SU-DHL-6 (cell line): ENCODE measurements around the gene TAF1L.

Experiments used
- H2AFZ ChIP-seq: fragments of 200-600 bp; sonication (generic); 2 replicates; pipeline ENCODE4 v1.6.1; 2014; ENCODE audit warnings: low read depth, mild to moderate bottlenecking, moderate library complexity, mixed read lengths, antibody characterized with exemption, low read length; ENCODE audit not compliant: severe bottlenecking
- H3F3A ChIP-seq: fragments of 200-600 bp; shearing (Covaris generic); 2 replicates; pipeline ENCODE4 v1.6.0; 2016; ENCODE audit warnings: antibody characterized with exemption, mild to moderate bottlenecking; ENCODE audit not compliant: insufficient read depth
- H3K27ac ChIP-seq: fragments of 200-600 bp; sonication (generic); 2 replicates; pipeline ENCODE4 v1.5.1; 2016; ENCODE audit warnings: low read depth, mild to moderate bottlenecking, low read length, moderate library complexity, mixed read lengths
- H3K27me3 ChIP-seq: fragments of 200-600 bp; sonication (generic), shearing (Covaris generic); 2 replicates; pipeline ENCODE4 v1.6.0; 2014; ENCODE audit warnings: mild to moderate bottlenecking, low read length
- H3K36me3 ChIP-seq: fragments of 200-600 bp; sonication (generic); 2 replicates; pipeline ENCODE4 v1.6.1; 2014; ENCODE audit warnings: mild to moderate bottlenecking, low read length, mixed read lengths
- H3K4me2 ChIP-seq: fragments of 300-600, 200-600 bp; shearing (Covaris generic), sonication (generic); 2 replicates; pipeline ENCODE4 v1.6.0; 2014; ENCODE audit warnings: low read length, low read depth, mild to moderate bottlenecking; ENCODE audit not compliant: poor library complexity, severe bottlenecking
- H3K4me3 ChIP-seq: fragments of 200-600 bp; sonication (generic); 2 replicates; pipeline ENCODE4 v1.5.1; 2014; ENCODE audit warnings: antibody characterized with exemption, low read length, mild to moderate bottlenecking, mixed read lengths; ENCODE audit not compliant: insufficient read depth, poor library complexity, severe bottlenecking
- H3K79me2 ChIP-seq: fragments of 200-600 bp; sonication (generic); 2 replicates; pipeline ENCODE4 v1.6.1; 2014; ENCODE audit warnings: mild to moderate bottlenecking, low read length, moderate library complexity; ENCODE audit not compliant: insufficient read depth
- H3K9ac ChIP-seq: fragments of 200-600 bp; sonication (generic); 2 replicates; pipeline ENCODE4 v1.7.0; 2014; ENCODE audit warnings: mild to moderate bottlenecking, low read length
- H3K9me2 ChIP-seq: fragments of 200-600 bp; sonication (generic); replicated peaks from 2 replicates; pipeline ENCODE4 v1.6.1; 2014; ENCODE audit warnings: low read length; ENCODE audit not compliant: insufficient read depth
- H3K9me3 ChIP-seq: fragments of 200-600 bp; sonication (generic); 2 replicates; pipeline ENCODE4 v1.6.1; 2014; ENCODE audit warnings: low read length, mixed read lengths; ENCODE audit not compliant: insufficient read depth
- H4K20me1 ChIP-seq: fragments of 200-600 bp; sonication (generic); 2 replicates; pipeline ENCODE4 v1.6.1; 2014; ENCODE audit warnings: low read depth, mild to moderate bottlenecking, antibody characterized with exemption, low read length, moderate library complexity, mixed read lengths
- EZH2phosphoT487 ChIP-seq: fragments of 200-600 bp; sonication (generic), shearing (Covaris generic); conservative IDR thresholded peaks from 2 replicates; pipeline ENCODE4 v1.6.1; 2018; ENCODE audit warnings: mild to moderate bottlenecking, antibody characterized with exemption, low read length, moderate library complexity, mixed read lengths
- TF ChIP-seq, protein P1 (sequence below): fragments of 200-600 bp; sonication (generic); IDR thresholded peaks from one replicate; pipeline ENCODE4 v1.5.1; 2017; ENCODE audit warnings: antibody characterized with exemption, mild to moderate bottlenecking, low read length, moderate library complexity; ENCODE audit not compliant: insufficient read depth, poor library complexity, severe bottlenecking

Gene TAF1L

DNA sequence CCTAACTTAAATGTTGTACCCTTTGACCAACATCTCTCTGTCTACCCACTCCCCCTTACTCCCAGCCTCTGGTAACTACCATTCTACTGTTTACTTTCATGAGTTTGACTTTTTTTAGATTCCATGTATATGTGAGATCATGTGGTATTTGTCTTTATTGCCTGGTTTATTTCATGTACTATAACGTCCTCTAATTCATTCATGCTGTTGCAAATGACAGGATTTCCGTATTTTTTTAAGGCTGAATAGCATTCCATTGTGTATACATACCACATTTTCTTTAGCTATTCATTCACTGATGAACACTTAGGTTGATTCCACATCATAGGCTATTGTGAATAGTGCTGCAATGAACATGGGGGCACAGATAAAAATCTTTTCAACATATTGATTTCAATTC, 50.7 kb downstream of the TAF1L start:
- no peak overlapping the region for H3K9ac ChIP-seq
- no peaks in the 10 kb centered on the region for H3K9me2 ChIP-seq

DNA sequence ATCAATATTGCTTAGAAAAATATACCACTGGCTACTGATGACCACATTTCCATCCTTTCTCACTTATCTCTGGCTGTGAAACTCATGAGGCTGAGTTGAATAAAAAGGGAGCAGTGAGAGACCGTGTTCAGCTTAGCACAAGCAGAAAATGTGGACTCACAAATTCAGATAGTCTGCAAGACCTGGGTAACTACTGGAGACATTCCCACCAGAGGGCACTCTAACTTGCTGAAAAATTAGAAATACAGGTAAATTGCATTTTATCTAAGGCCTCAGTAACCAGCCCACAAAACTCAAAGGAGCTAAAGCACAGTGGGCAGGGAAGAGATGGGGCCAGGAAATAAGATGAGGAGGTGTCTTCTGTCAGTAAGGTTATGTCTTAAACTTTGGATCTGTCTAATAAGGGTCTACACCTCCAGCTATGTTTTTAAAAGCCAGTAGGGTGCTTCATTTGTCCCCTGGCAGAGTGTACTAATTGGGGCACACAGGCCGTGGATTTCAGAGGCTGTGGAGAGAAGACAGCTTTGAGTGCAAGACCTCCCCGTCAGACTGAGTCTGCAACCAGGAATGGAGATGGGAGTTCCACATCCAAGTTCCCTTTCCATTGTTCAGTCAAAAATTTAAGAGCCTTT, 53.8 kb downstream of the TAF1L start:
- no peaks in the 10 kb centered on the region for H3K9me2 ChIP-seq
- H3K9me3 ChIP-seq = no peaks in the 10 kb centered on the region
- no peaks in the 10 kb centered on the region for H3K27me3 ChIP-seq
- no peak overlapping the region for H3K4me3 ChIP-seq
- H2AFZ ChIP-seq = no peak overlapping the region
- TF ChIP-seq, protein P1, sequence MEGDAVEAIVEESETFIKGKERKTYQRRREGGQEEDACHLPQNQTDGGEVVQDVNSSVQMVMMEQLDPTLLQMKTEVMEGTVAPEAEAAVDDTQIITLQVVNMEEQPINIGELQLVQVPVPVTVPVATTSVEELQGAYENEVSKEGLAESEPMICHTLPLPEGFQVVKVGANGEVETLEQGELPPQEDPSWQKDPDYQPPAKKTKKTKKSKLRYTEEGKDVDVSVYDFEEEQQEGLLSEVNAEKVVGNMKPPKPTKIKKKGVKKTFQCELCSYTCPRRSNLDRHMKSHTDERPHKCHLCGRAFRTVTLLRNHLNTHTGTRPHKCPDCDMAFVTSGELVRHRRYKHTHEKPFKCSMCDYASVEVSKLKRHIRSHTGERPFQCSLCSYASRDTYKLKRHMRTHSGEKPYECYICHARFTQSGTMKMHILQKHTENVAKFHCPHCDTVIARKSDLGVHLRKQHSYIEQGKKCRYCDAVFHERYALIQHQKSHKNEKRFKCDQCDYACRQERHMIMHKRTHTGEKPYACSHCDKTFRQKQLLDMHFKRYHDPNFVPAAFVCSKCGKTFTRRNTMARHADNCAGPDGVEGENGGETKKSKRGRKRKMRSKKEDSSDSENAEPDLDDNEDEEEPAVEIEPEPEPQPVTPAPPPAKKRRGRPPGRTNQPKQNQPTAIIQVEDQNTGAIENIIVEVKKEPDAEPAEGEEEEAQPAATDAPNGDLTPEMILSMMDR = peak; percentile 76
- TF ChIP-seq EZH2phosphoT487 = no peak
- no peak overlapping the region for H3K9ac ChIP-seq
- no peaks in the 10 kb centered on the region for H4K20me1 ChIP-seq
- H3K36me3 ChIP-seq = no peaks in the 10 kb centered on the region
- H3K79me2 ChIP-seq = no peaks in the 10 kb centered on the region
- H3K4me2 ChIP-seq = no peak overlapping the region
- H3F3A ChIP-seq = no peaks in the 10 kb centered on the region
- H3K27ac ChIP-seq = no peak overlapping the region

More for the DNA sequence above, 50.7 kb downstream of the TAF1L start:
- Histone ChIP-seq H3F3A (no peaks in the 10 kb centered on the region), H3K9me3 (no peaks in the 10 kb centered on the region), H2AFZ (no peak overlapping the region), H3K36me3 (no peaks in the 10 kb centered on the region), H3K4me2 (no peak overlapping the region), H3K4me3 (no peak overlapping the region), H3K79me2 (no peaks in the 10 kb centered on the region), H3K27me3 (no peaks in the 10 kb centered on the region), H3K27ac (no peak overlapping the region), H4K20me1 (no peaks in the 10 kb centered on the region)
- TF ChIP-seq, protein P1 = no peak
- TF ChIP-seq EZH2phosphoT487 = no peak

DNA sequence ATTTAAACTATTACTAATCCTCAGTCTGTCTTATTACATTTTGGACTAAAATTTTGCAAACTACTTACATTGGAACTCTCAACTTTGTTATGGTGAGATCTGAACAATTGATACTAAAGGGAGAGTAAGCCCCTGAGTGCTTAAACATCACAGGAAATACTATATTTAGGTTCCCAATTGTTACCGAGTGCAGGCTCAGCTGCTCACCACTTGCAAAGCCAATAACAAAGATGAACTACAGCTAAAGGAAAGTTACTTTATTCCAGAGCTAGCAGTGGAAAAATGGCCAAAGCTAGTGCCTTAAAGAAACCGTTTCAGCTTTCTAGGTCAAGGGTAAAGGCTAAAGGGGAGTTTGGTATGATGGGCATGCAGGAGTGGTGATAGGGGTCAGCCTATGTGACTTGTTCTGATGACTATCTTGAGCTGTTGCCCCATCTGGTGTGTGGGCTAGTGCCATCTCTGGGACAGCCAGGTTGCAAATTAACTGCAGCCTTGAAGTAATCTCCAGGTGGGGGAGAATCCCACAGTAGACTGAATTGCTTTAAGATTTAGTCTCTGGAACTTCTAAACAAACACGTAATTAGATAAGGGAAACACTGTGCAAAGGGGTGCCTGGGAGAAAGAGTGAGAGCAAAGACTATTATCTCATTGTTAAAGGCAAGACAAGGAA, 54.7 kb downstream of the TAF1L start:
- TF ChIP-seq, protein P1 = no peak
- no peak for TF ChIP-seq EZH2phosphoT487
- no peaks in the 10 kb centered on the region for H3K9me3 ChIP-seq
- no peak overlapping the region for H3K27ac ChIP-seq
- no peak overlapping the region for H3K4me3 ChIP-seq
- no peaks in the 10 kb centered on the region for H3F3A ChIP-seq
- H3K4me2 ChIP-seq = no peak overlapping the region
- no peaks in the 10 kb centered on the region for H4K20me1 ChIP-seq
- H3K9ac ChIP-seq = no peak overlapping the region
- H3K9me2 ChIP-seq = no peaks in the 10 kb centered on the region
- no peak overlapping the region for H2AFZ ChIP-seq
- H3K36me3 ChIP-seq = no peaks in the 10 kb centered on the region
- H3K27me3 ChIP-seq = no peaks in the 10 kb centered on the region
- H3K79me2 ChIP-seq = no peaks in the 10 kb centered on the region
